Neutrophil (primary cell): ENCODE results near the gene CCDC18.

Experiments
- H3K27ac ChIP-seq: fragments of 200-600 bp; sonication (generic); 2 replicates; pipeline ENCODE4 v1.5.1; 2016; ENCODE audit warnings: mild to moderate bottlenecking, moderate library complexity
- H3K27me3 ChIP-seq: fragments of 200-600 bp; sonication (generic); 2 replicates; pipeline ENCODE4 v1.6.0; 2016; ENCODE audit warnings: mild to moderate bottlenecking
- H3K36me3 ChIP-seq: fragments of 200-600 bp; sonication (generic); 2 replicates; pipeline ENCODE4 v1.5.1; 2017
- H3K4me1 ChIP-seq, 2 experiments: fragments of 200-600 bp in 1 of 2; sonication (generic) in 1 of 2; 1 replicate in 1 of 2; 2 replicates in 1 of 2; pipeline versions ENCODE4 v1.5.1 to v1.6.1; 2013 to 2016; ENCODE audit warnings: low read depth in 1 of 2, low read length in 1 of 2, mild to moderate bottlenecking in 1 of 2, moderate library complexity in 1 of 2; ENCODE audit not compliant: control insufficient read depth in 1 of 2, insufficient read depth in 1 of 2
- H3K4me3 ChIP-seq, 2 experiments: fragments of 200-600 bp in 1 of 2; sonication (generic) in 1 of 2; 1 replicate in 1 of 2; 2 replicates in 1 of 2; pipeline ENCODE4 v1.5.1; 2013 to 2016; ENCODE audit warnings: low read depth in 1 of 2, low read length in 1 of 2, mild to moderate bottlenecking in 1 of 2, moderate library complexity in 1 of 2
- H3K9me3 ChIP-seq: fragments of 200-600 bp; sonication (generic); 2 replicates; pipeline ENCODE4 v1.5.1; 2016
- TF ChIP-seq, protein P1 (sequence below): fragments of 200-600 bp; sonication (generic); IDR thresholded peaks from 2 replicates; pipeline ENCODE4 v1.5.1; 2016; ENCODE audit warnings: antibody characterized with exemption

Gene CCDC18

DNA sequence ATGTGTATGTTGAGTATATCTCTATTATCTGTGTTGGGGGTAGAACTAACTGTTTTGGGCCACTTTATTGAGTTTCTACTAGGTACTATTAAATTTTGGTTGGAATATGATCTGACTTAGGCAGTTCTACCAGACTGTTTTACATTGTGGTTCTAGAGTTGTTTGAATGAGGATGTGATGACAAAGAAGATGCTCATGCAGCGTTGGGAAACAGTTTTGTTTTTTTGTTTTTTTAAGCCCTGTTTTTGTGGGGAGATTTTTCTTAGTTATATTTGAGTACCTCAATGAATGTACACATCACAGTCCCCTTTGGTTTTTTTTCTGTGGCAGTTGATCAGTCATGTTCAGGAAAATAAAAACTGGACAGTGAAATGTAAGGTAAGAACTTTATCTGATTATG is 40.4 kb upstream of the CCDC18 start:
- Histone ChIP-seq H3K27me3 (no peaks in the 10 kb centered on the region), H3K27ac (no peak overlapping the region), H3K9me3 (no peaks in the 10 kb centered on the region), H3K36me3 (peaks cover 49% of the 10 kb centered on the region), H3K4me1 (no peaks in the 10 kb centered on the region), H3K4me3 (no peak overlapping the region)
- TF ChIP-seq, protein P1, sequence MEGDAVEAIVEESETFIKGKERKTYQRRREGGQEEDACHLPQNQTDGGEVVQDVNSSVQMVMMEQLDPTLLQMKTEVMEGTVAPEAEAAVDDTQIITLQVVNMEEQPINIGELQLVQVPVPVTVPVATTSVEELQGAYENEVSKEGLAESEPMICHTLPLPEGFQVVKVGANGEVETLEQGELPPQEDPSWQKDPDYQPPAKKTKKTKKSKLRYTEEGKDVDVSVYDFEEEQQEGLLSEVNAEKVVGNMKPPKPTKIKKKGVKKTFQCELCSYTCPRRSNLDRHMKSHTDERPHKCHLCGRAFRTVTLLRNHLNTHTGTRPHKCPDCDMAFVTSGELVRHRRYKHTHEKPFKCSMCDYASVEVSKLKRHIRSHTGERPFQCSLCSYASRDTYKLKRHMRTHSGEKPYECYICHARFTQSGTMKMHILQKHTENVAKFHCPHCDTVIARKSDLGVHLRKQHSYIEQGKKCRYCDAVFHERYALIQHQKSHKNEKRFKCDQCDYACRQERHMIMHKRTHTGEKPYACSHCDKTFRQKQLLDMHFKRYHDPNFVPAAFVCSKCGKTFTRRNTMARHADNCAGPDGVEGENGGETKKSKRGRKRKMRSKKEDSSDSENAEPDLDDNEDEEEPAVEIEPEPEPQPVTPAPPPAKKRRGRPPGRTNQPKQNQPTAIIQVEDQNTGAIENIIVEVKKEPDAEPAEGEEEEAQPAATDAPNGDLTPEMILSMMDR: no peak

DNA sequence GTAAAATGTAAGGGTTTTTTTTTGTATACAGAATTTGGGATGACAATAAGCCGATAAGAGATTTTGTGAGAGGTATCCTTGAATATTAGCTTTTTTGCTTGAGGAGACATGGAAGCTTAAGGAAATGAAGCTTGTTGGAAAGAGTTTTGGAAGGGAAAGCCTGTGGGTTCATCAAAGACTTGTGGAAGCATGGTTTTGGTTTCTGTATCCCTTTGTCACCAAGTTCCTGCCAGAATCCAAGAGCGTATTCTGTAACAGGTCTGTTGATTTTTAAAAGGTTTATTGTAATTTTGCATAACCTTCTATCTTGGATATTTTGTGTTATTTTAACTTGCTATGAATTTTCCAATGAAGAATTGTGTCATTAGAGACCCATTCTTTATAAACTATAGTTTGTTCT is 38.4 kb upstream of the CCDC18 start:
- Histone ChIP-seq H3K27me3 (no peaks in the 10 kb centered on the region), H3K36me3 (peaks cover 29% of the 10 kb centered on the region)

DNA sequence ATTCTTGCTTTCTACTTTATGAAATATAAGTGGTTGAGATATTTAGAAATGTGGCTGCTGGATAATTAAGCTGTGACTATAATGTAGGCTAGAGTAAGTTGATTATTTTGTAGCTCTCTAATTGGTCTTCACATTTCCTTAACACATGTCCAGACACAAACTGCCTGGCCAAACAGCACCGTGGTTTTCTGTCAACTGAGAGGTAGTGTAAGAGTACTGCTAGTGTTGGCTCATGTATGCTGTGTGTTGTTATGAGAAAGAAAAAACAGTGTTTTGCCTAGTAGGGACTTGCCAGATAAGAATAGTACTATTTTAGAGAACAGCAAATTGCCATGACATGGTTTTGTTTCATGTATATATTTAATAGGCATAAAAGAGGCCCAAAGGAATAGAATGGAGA is 37.4 kb upstream of the CCDC18 start:
- Histone ChIP-seq H3K27ac (no peak overlapping the region), H3K9me3 (no peaks in the 10 kb centered on the region), H3K27me3 (no peaks in the 10 kb centered on the region), H3K4me3 (no peak overlapping the region), H3K4me1 (no peaks in the 10 kb centered on the region), H3K36me3 (peaks cover 24% of the 10 kb centered on the region)
- TF ChIP-seq, protein P1: no peak

More for the DNA sequence above, 38.4 kb upstream of the CCDC18 start:
- no peaks in the 10 kb centered on the region for H3K4me1 ChIP-seq
- TF ChIP-seq, protein P1: no peak
- H3K27ac ChIP-seq: no peak overlapping the region
- no peaks in the 10 kb centered on the region for H3K9me3 ChIP-seq
- no peak overlapping the region for H3K4me3 ChIP-seq

DNA sequence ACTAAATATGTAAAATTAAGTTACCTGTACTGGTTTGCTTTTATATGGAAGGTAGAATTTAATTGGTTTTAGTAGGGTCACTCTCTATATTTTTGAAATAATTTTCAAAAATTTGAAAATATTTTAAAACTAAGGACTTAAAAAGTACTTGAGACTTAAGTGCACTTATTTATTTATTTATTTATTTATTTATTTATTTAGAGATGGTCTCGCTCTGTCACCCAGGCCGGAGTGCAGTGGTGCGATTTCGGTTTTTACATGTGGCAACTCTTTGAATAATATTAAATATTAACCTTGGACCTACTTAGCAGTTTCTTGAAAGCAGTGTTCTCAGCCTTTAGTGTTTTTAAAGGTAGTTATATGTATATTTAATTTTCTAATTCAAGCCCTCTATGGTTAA is 36.8 kb upstream of the CCDC18 start:
- no peaks in the 10 kb centered on the region for H3K27me3 ChIP-seq
- TF ChIP-seq, protein P1: no peak
- no peak overlapping the region for H3K27ac ChIP-seq
- peaks cover 24% of the 10 kb centered on the region for H3K36me3 ChIP-seq
- no peaks in the 10 kb centered on the region for H3K4me1 ChIP-seq
- H3K4me3 ChIP-seq: no peak overlapping the region
- H3K9me3 ChIP-seq: no peaks in the 10 kb centered on the region

DNA sequence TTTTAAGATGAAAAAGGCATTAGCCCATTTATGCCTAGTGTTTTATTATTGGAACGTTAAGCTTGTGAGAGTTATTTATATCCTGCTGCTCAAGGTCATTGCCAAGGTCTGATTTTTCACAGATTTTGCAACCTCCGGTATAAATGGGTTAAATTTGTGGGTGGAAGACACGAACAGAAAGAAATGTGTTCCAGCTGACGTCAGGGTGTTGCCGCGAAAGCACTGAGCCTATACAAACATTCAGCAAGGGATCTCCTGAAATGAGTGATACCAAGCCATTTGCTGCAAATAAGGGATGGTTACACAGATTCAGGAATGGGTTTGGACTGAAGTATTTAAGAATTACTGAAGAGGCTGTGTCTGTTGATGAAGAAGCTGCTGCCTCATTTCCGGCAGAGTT is 32.5 kb upstream of the CCDC18 start:
- no peak overlapping the region for H3K27ac ChIP-seq

More for the DNA sequence above, 32.5 kb upstream of the CCDC18 start:
- H3K4me1 ChIP-seq: no peaks in the 10 kb centered on the region
- TF ChIP-seq, protein P1: no peak
- H3K9me3 ChIP-seq: no peaks in the 10 kb centered on the region
- H3K36me3 ChIP-seq: peaks cover 54% of the 10 kb centered on the region
- no peaks in the 10 kb centered on the region for H3K27me3 ChIP-seq
- no peak overlapping the region for H3K4me3 ChIP-seq
